Measurements from ENCODE around the gene TMEM94. TPM values are rescaled to one million over a fixed set of nuclear protein-coding genes. Genes with fewer than 3 reads are reported as not detected.
"Not testable (repeated sequence)": the region's sequence is repeated elsewhere in the genome, so short reads cannot be mapped to it uniquely, and the experiment has no call there.

Gene TMEM94
- total RNA-seq, 2 experiments from 2014 or later: 50.4 to 53.5 TPM

DNA sequence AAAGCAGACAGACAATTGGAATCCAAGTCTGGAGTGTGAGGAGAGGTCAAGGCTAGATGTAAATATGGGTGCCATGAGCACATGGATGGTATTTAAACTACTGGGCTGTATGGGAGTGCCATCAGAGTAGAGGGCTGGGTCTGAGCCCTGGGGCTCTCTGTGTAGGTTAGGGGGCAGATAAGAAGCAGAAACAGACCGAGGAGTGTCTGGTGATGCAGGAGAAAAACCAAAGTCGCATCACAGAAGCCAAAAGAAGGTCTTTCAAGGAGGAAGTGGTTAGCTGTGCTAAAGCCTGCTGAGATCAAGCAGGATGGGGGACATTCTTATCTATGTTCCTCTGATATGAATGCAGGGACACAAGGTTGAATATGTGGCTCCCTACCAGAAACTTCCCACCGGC lies 61.8 kb downstream of the TMEM94 start:
- CTCF ChIA-PET: interaction anchor here (0.6 to 1.1 kb wide), 2 partner anchors 19 to 65 kb away, joined by 3 to 4 read pairs; no protein-coding TSS in a partner anchor
- intact Hi-C loops (cut with micrococcal nuclease): loop anchor here (5.0 to 10.0 kb wide), 2 partner anchors 234 to 253 kb away; partner anchors contain the start of genes GGA3 and MRPS7
- no peak overlapping the region for H3K27ac Mint-ChIP-seq
- peaks cover 18% of the 10 kb centered on the region for H3K36me3 Mint-ChIP-seq (ENCODE audit: low read depth)
- H3K4me1 Mint-ChIP-seq (ENCODE audit: low read depth): peaks cover 23% of the 10 kb centered on the region
- no peak for DNase-seq
- peak overlapping the region; percentile 81 for H3K4me3 Mint-ChIP-seq
- H3K27me3 Mint-ChIP-seq (ENCODE audit: low read depth): no peaks in the 10 kb centered on the region
- H3K9me3 Mint-ChIP-seq: no peaks in the 10 kb centered on the region

GRCh38 chr17:75518983-75519537 lies 62.6 kb downstream of the TMEM94 start:
- no peaks in the 10 kb centered on the region for H3K9me3 Mint-ChIP-seq
- no peak for DNase-seq
- no peaks in the 10 kb centered on the region for H3K27me3 Mint-ChIP-seq (ENCODE audit: low read depth)
- H3K4me3 Mint-ChIP-seq: no peak overlapping the region
- no peak overlapping the region for H3K27ac Mint-ChIP-seq
- intact Hi-C loops (cut with micrococcal nuclease): loop anchor here (5.0 to 10.0 kb wide), 2 partner anchors 233 to 254 kb away; partner anchors contain the start of genes GGA3 and MRPS7
- CTCF ChIA-PET: interaction anchor here (0.6 kb wide), 1 partner anchor 59 kb away, joined by 3 read pairs; no protein-coding TSS in a partner anchor
- H3K4me1 Mint-ChIP-seq (ENCODE audit: low read depth): peaks cover 22% of the 10 kb centered on the region
- H3K36me3 Mint-ChIP-seq (ENCODE audit: low read depth): peaks cover 18% of the 10 kb centered on the region

DNA sequence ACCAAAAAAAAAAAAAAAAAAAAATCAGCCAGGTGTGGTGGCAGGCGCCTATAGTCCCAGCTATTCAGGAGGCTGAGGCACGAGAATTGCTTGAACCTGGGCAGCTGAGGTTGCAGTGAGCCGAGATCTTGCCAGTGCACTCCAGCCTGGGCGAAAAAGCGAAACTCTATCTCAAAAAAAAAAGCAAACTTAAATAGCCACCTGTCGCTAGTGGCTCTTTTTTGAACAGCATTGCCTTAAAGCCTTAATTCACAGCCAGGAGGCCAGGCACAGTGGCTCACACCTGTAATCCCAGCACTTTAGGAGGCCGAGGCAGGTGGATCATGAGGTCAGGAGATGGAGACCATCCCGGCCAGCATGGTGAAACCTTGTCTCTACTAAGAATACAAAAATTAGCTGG lies 64.0 kb downstream of the TMEM94 start:
- DNase-seq; H3K27ac Mint-ChIP-seq; intact Hi-C loops (cut with micrococcal nuclease); H3K27me3 Mint-ChIP-seq (ENCODE audit: low read depth); H3K4me3 Mint-ChIP-seq; H3K9me3 Mint-ChIP-seq: not testable (repeated sequence)
- peaks cover 18% of the 10 kb centered on the region for H3K36me3 Mint-ChIP-seq (ENCODE audit: low read depth)
- CTCF ChIA-PET: interaction anchor here (0.6 kb wide), 1 partner anchor 114 kb away, joined by 3 read pairs; no protein-coding TSS in a partner anchor
- H3K4me1 Mint-ChIP-seq (ENCODE audit: low read depth): peaks cover 20% of the 10 kb centered on the region

DNA sequence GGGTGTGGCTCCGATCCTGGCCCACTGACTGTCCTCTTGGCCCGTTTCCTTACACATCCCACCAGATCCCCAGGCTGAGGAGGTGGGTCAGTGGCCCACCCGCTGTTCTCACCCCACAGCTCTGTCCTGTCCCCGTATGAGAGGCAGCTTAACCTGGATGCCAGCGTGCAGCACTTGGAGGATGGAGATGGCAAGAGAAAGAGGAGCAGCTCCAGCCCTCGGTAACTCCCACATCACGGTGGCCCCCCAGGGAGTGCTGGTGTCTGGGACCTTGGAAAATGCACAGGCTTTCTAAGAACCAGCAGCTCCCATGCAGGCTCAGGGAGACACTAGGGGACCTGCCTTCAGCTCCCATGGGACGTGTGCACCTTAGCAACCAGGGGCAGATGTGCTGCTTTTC lies 64.9 kb downstream of the TMEM94 start:
- Mint-ChIP-seq H3K4me1 (ENCODE audit: low read depth) (peaks cover 22% of the 10 kb centered on the region), H3K27ac (no peak overlapping the region), H3K36me3 (ENCODE audit: low read depth) (peaks cover 18% of the 10 kb centered on the region), H3K9me3 (no peaks in the 10 kb centered on the region), H3K4me3 (no peak overlapping the region), H3K27me3 (ENCODE audit: low read depth) (no peaks in the 10 kb centered on the region)
- CTCF ChIA-PET: interaction anchor here (0.6 to 1.4 kb wide), 2 partner anchors 79 to 93 kb away, joined by 3 read pairs; no protein-coding TSS in a partner anchor
- no peak for DNase-seq
- intact Hi-C loops (cut with micrococcal nuclease): no loop called here

- no peaks in the 10 kb centered on the region for H3K27me3 Mint-ChIP-seq (ENCODE audit: low read depth)
- H3K36me3 Mint-ChIP-seq (ENCODE audit: low read depth): peaks cover 18% of the 10 kb centered on the region
- H3K27ac Mint-ChIP-seq: no peak overlapping the region
- intact Hi-C loops (cut with micrococcal nuclease): no loop called here
- H3K4me1 Mint-ChIP-seq (ENCODE audit: low read depth): peaks cover 26% of the 10 kb centered on the region
- no peak for DNase-seq
- no peaks in the 10 kb centered on the region for H3K9me3 Mint-ChIP-seq
- no peak overlapping the region for H3K4me3 Mint-ChIP-seq
- CTCF ChIA-PET: interaction anchor here (1.4 kb wide), 1 partner anchor 94 kb away, joined by 3 read pairs; no protein-coding TSS in a partner anchor
These were observed 65.7 kb downstream of the TMEM94 start for GRCh38 chr17:75521951-75522727.

GRCh38 chr17:75523647-75524046 lies 67.2 kb downstream of the TMEM94 start:
- Mint-ChIP-seq H3K27ac (no peak overlapping the region), H3K9me3 (no peaks in the 10 kb centered on the region), H3K27me3 (ENCODE audit: low read depth) (no peaks in the 10 kb centered on the region), H3K4me3 (no peak overlapping the region), H3K36me3 (ENCODE audit: low read depth) (peaks cover 8% of the 10 kb centered on the region), H3K4me1 (ENCODE audit: low read depth) (peaks cover 12% of the 10 kb centered on the region)
- CTCF ChIA-PET: interaction anchor here (1.0 kb wide), 1 partner anchor 97 kb away, joined by 3 read pairs; no protein-coding TSS in a partner anchor
- intact Hi-C loops (cut with micrococcal nuclease): loop anchor here (2.0 kb wide), 3 partner anchors 65 to 235 kb away; partner anchors contain the start of gene SLC25A19
- DNase-seq: no peak

DNA sequence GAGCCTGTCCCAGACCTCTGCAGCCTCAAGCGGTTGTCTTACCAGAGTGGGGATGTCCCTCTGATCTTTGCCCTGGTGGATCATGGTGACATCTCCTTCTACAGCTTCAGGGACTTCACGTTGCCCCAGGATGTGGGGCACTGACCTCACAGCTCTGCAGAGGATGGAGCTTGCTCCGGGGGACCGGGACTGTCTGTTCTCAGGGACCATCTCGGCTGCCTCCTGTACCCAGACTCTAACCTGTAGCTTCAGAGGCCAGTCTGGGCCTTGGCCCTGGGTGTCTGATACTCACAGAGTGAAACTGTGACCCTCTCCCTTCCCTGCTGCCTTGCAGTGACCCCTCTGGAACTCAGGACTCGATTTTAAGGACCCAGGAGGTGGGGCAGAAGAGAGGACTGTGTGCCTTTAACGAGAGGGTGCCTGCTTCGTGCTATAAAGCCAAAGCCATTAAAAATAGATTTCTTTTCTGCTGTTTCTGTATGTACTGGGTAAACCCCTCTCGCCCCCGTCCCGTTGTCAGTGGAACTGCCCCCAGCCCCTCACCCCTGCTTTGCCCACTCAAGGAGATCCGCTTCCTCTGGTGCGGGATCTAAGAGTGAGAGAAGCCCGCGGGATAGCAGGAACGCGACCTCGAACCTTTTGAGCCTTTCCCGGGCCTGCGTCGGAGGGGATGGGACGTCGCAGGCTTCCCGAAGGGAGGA lies 68.0 kb downstream of the TMEM94 start:
- Mint-ChIP-seq H3K36me3 (ENCODE audit: low read depth) (peaks cover 5% of the 10 kb centered on the region), H3K9me3 (no peaks in the 10 kb centered on the region), H3K27me3 (ENCODE audit: low read depth) (no peaks in the 10 kb centered on the region), H3K4me1 (ENCODE audit: low read depth) (peaks cover 9% of the 10 kb centered on the region), H3K4me3 (peak overlapping the region; percentile 45), H3K27ac (no peak overlapping the region)
- CTCF ChIA-PET: interaction anchor here (0.9 to 1.0 kb wide), 3 partner anchors 8 to 99 kb away, joined by 3 to 4 read pairs (median 4); partner anchors contain the start of gene TSEN54
- intact Hi-C loops (cut with micrococcal nuclease): loop anchor here (2.0 kb wide), 3 partner anchors 64 to 236 kb away; partner anchors contain the start of gene SLC25A19
- DNase-seq: no peak

GRCh38 chr17:75524970-75525805 lies 68.8 kb downstream of the TMEM94 start, which contains the start of gene LLGL2:
Gene LLGL2, plus strand, starts transcription at chr17:75525697. Its CDS starts 17,730 bp downstream, at chr17:75543427.
- Mint-ChIP-seq H3K9me3 (no peaks in the 10 kb centered on the region), H3K4me3 (peak within 1 kb of the TSS; percentile 58), H3K27ac (no peak within 1 kb of the TSS), H3K4me1 (ENCODE audit: low read depth) (peaks cover 9% of the 10 kb centered on the region), H3K27me3 (ENCODE audit: low read depth) (no peaks in the 10 kb centered on the region), H3K36me3 (ENCODE audit: low read depth) (peaks cover 1% of the 10 kb centered on the region)
- CTCF ChIA-PET: interaction anchor here (0.7 to 1.0 kb wide), 3 partner anchors 9 to 100 kb away, joined by 4 read pairs; partner anchors contain the start of gene TSEN54
- intact Hi-C loops (cut with micrococcal nuclease): loop anchor here (1.0 to 2.0 kb wide), 4 partner anchors 9 to 236 kb away; partner anchors contain the start of genes SLC25A19 and TSEN54
- DNase-seq: peak; percentile 74

- Mint-ChIP-seq H3K4me3 (peak overlapping the region; percentile 58), H3K27ac (no peak overlapping the region), H3K4me1 (ENCODE audit: low read depth) (peaks cover 9% of the 10 kb centered on the region), H3K27me3 (ENCODE audit: low read depth) (no peaks in the 10 kb centered on the region), H3K36me3 (ENCODE audit: low read depth) (no peaks in the 10 kb centered on the region), H3K9me3 (no peaks in the 10 kb centered on the region)
- DNase-seq: no peak
- CTCF ChIA-PET: interaction anchor here (0.7 to 1.0 kb wide), 4 partner anchors 9 to 101 kb away, joined by 3 to 4 read pairs (median 4); partner anchors contain the start of gene TSEN54
- intact Hi-C loops (cut with micrococcal nuclease): loop anchor here (1.0 to 2.0 kb wide), 4 partner anchors 10 to 237 kb away; partner anchors contain the start of genes SLC25A19 and TSEN54
These were observed 69.5 kb downstream of the TMEM94 start for GRCh38 chr17:75525806-75526554.

- CTCF ChIA-PET: interaction anchor here (1.0 to 1.2 kb wide), 2 partner anchors 17 to 24 kb away, joined by 3 read pairs; no protein-coding TSS in a partner anchor
- H3K36me3 Mint-ChIP-seq (ENCODE audit: low read depth): no peaks in the 10 kb centered on the region
- H3K27me3 Mint-ChIP-seq (ENCODE audit: low read depth): no peaks in the 10 kb centered on the region
These were observed 70.3 kb downstream of the TMEM94 start for GRCh38 chr17:75526555-75527270.

More at GRCh38 chr17:75526555-75527270, 70.3 kb downstream of the TMEM94 start:
- H3K4me3 Mint-ChIP-seq: peak overlapping the region; percentile 58
- no peaks in the 10 kb centered on the region for H3K9me3 Mint-ChIP-seq
- H3K4me1 Mint-ChIP-seq (ENCODE audit: low read depth): peaks cover 9% of the 10 kb centered on the region
- no peak overlapping the region for H3K27ac Mint-ChIP-seq
- no peak for DNase-seq
- intact Hi-C loops (cut with micrococcal nuclease): no loop called here

Measured in activated naive CD4-positive, alpha-beta T cell treated with anti-CD3 and anti-CD28 coated beads for 36 hours (primary cell).